H1 (cell line): ENCODE results near the gene ZNF443. TPM values are rescaled to one million over a fixed set of nuclear protein-coding genes. Genes with fewer than 3 reads are reported as not detected.

Experiments used
- BACH1 ChIP-seq: IDR thresholded peaks from 2 replicates; pipeline ENCODE4 v1.6.1; 2012; ENCODE audit warnings: low read length, improper control_type of control experiment
- CEBPB ChIP-seq: IDR thresholded peaks from 2 replicates; pipeline ENCODE4 v1.6.1; 2012; ENCODE audit warnings: low read depth, low read length
- CHD7 ChIP-seq: fragments of 300-600 bp; sonication (generic); IDR thresholded peaks from 2 replicates; pipeline ENCODE4 v1.7.1; 2012; ENCODE audit warnings: low read length, moderate library complexity, mild to moderate bottlenecking, inconsistent platforms; ENCODE audit not compliant: insufficient replicate concordance
- CTBP2 ChIP-seq: IDR thresholded peaks from 2 replicates; pipeline ENCODE4 v1.7.0; 2011; ENCODE audit warnings: borderline replicate concordance, mild to moderate bottlenecking, moderate library complexity, mixed read lengths, low read length; ENCODE audit not compliant: insufficient read depth, insufficient read length
- EZH2 ChIP-seq: fragments of 200-600 bp; sonication (generic); IDR thresholded peaks from 2 replicates; pipeline ENCODE4 v1.7.1; 2012; ENCODE audit warnings: low read depth, mild to moderate bottlenecking, moderate library complexity, low read length, inconsistent platforms; ENCODE audit not compliant: severe bottlenecking
- JUN ChIP-seq: IDR thresholded peaks from 2 replicates; pipeline ENCODE4 v1.6.1; 2011; ENCODE audit warnings: low read depth, mild to moderate bottlenecking, improper control_type of control experiment, low read length
- MAFK ChIP-seq: IDR thresholded peaks from 2 replicates; pipeline ENCODE4 v1.6.1; 2012; ENCODE audit warnings: low read depth, mild to moderate bottlenecking, improper control_type of control experiment, low read length
- NANOG ChIP-seq: IDR thresholded peaks from 2 replicates; pipeline ENCODE4 v1.6.1; 2011; ENCODE audit warnings: low read length, low read depth, mild to moderate bottlenecking, inconsistent platforms; ENCODE audit not compliant: insufficient read depth, poor library complexity, severe bottlenecking
- RAD21 ChIP-seq, 2 experiments: IDR thresholded peaks in 1 of 2; conservative IDR thresholded peaks in 1 of 2; 2 replicates each; pipeline ENCODE4 v1.6.1; 2011; ENCODE audit warnings: low read depth in 2 of 2, low read length in 2 of 2, improper control_type of control experiment in 1 of 2, inconsistent platforms in 1 of 2, mild to moderate bottlenecking in 1 of 2, moderate library complexity in 1 of 2
- TAF7 ChIP-seq: optimal IDR thresholded peaks from 2 replicates; pipeline ENCODE3; 2011; ENCODE audit warnings: low read depth, mild to moderate bottlenecking, inconsistent platforms, low read length, moderate library complexity, borderline replicate concordance
- polyA plus RNA-seq, 7 experiments: library from polyadenylated mRNA; depleted of rRNA in 3 of 7; stranded (reverse) in 5 of 7; unstranded in 2 of 7; fragments of >200 nt in 5 of 7; fragments of 200-250 nt in 2 of 7; gene quantifications; 1 replicate in 5 of 7; 2 replicates in 1 of 7; 4 replicates in 1 of 7; pipeline versions ENCODE4 v1.2.1 to v1.2.3, GENCODE V29; 2011 to 2013; ENCODE audit warnings: missing spikeins in 2 of 7, mixed read lengths in 2 of 7
- total RNA-seq: library from RNA; stranded (reverse); fragmentation: NEBNext Ultra II Directional; extraction: Animal tissue kit (Norgen Biotek cat#: 25700); gene quantifications from 2 replicates; pipeline ENCODE4 v1.2.1, GENCODE V29; 2021

The ZNF443 gene
- total and polyA plus RNA-seq, 2 of the 8 experiments (the other 6 are each of a cell fraction or from before 2014, with no cell fraction given), result 1.4 to 7.8 TPM

- TF ChIP-seq CHD7 (no peak), JUN (no peak), CEBPB (no peak), CTBP2 (no peak), MAFK (no peak), EZH2 (no peak), RAD21 (IDR thresholded peaks at IDR 0.05 in 1 of 2, conservative IDR thresholded peaks at IDR 0.05 in 1 of 2; ENCODE audit: low read depth in 2 of 2, low read length in 2 of 2) (no peak), TAF7 (no peak), NANOG (no peak), BACH1 (no peak)
Measured at GRCh38 chr19:12478234-12478941, 37.6 kb upstream of the ZNF443 start (continued).
